Measurements from ENCODE around the gene FAF2.
A peak's percentile ranks its signal among the peaks of the same experiment; 100 is the strongest.

The FAF2 gene

GRCh38 chr5:176461349-176461748 lies 13.2 kb downstream of the FAF2 start:
- H2AFZ ChIP-seq (ENCODE audit: low read length, unreplicated experiment): no peak overlapping the region
- no peaks in the 10 kb centered on the region for H3K27me3 ChIP-seq (ENCODE audit: insufficient read depth, low read length)
- H3K4me1 ChIP-seq (ENCODE audit: control insufficient read depth, insufficient read depth, low read length, unreplicated experiment): peaks cover 16% of the 10 kb centered on the region
- H3K36me3 ChIP-seq (ENCODE audit: insufficient read depth, low read length): peaks cover 5% of the 10 kb centered on the region; the same call in 1 of the 2 replicates
- H3K4me3 ChIP-seq (ENCODE audit: low read depth, low read length): no peak overlapping the region
- H3K79me2 ChIP-seq (ENCODE audit: control insufficient read depth, insufficient read depth, low read length, unreplicated experiment): peaks cover 91% of the 10 kb centered on the region
- H3K27ac ChIP-seq (ENCODE audit: low read depth, low read length): no peak overlapping the region

GRCh38 chr5:176463113-176463764 lies 15.1 kb downstream of the FAF2 start:
- Histone ChIP-seq H3K4me3 (ENCODE audit: low read depth, low read length) (no peak overlapping the region), H3K27me3 (ENCODE audit: insufficient read depth, low read length) (no peaks in the 10 kb centered on the region), H3K4me1 (ENCODE audit: control insufficient read depth, insufficient read depth, low read length, unreplicated experiment) (peaks cover 21% of the 10 kb centered on the region), H2AFZ (ENCODE audit: low read length, unreplicated experiment) (no peak overlapping the region), H3K36me3 (ENCODE audit: insufficient read depth, low read length) (no peaks in the 10 kb centered on the region), H3K27ac (ENCODE audit: low read depth, low read length) (no peak overlapping the region), H3K79me2 (ENCODE audit: control insufficient read depth, insufficient read depth, low read length, unreplicated experiment) (peaks cover 90% of the 10 kb centered on the region)

GRCh38 chr5:176466245-176466871 lies 18.2 kb downstream of the FAF2 start:
- H3K36me3 ChIP-seq (ENCODE audit: insufficient read depth, low read length): peaks cover 4% of the 10 kb centered on the region; the same call in 1 of the 2 replicates
- H3K79me2 ChIP-seq (ENCODE audit: control insufficient read depth, insufficient read depth, low read length, unreplicated experiment): peaks cover 82% of the 10 kb centered on the region
- no peak overlapping the region for H2AFZ ChIP-seq (ENCODE audit: low read length, unreplicated experiment)
- peak overlapping the region; percentile 42 for H3K27ac ChIP-seq (ENCODE audit: low read depth, low read length)
- peak overlapping the region; percentile 35; the same call in 1 of the 2 replicates for H3K4me3 ChIP-seq (ENCODE audit: low read depth, low read length)
- peaks cover 16% of the 10 kb centered on the region for H3K4me1 ChIP-seq (ENCODE audit: control insufficient read depth, insufficient read depth, low read length, unreplicated experiment)
- no peaks in the 10 kb centered on the region for H3K27me3 ChIP-seq (ENCODE audit: insufficient read depth, low read length)

DNA sequence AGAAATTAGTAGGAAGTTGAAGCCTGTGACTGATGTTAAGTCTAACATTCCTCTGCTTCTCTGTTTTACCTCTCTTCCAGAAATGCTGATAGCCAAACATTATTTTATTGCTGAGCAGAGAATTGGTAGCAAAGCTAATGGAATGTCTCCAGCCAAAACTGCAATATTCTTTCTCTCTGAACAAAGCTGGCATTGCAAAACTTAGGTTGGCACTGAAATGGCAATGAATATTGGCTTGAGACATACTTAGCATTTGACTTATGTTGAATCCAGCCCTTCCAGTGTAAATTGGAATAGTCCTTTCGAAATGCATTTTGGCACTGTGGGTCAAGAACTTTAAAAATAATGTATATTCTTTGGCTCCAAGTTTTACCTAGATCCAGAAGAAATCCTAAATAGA lies 21.1 kb downstream of the FAF2 start:
- Histone ChIP-seq H3K27me3 (ENCODE audit: insufficient read depth, low read length) (no peaks in the 10 kb centered on the region), H3K36me3 (ENCODE audit: insufficient read depth, low read length) (peaks cover 4% of the 10 kb centered on the region; the same call in 1 of the 2 replicates)

DNA sequence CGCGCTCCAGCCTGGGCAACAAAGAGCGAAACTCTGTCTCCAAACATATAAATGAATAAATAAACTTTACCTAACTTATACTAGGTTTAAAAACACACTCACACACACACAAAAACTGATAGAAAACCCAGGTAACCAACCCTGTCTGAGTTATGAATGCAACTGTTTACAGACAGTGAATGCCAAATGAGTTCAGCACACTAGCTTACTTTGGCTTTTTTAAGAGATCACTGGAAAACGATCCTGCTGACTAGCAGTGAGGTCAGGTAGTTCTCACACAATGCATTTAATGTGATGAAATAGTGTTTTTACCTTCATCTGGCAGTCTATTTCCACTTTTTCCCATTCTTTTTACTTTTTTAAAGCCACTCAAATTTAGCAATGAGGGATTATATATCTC lies 22.4 kb downstream of the FAF2 start:
- H3K36me3 ChIP-seq (ENCODE audit: insufficient read depth, low read length): peaks cover 4% of the 10 kb centered on the region; the same call in 1 of the 2 replicates
- no peak overlapping the region for H3K4me3 ChIP-seq (ENCODE audit: low read depth, low read length)
- no peak overlapping the region for H2AFZ ChIP-seq (ENCODE audit: low read length, unreplicated experiment)
- H3K4me1 ChIP-seq (ENCODE audit: control insufficient read depth, insufficient read depth, low read length, unreplicated experiment): peaks cover 30% of the 10 kb centered on the region
- H3K79me2 ChIP-seq (ENCODE audit: control insufficient read depth, insufficient read depth, low read length, unreplicated experiment): peaks cover 71% of the 10 kb centered on the region
- H3K27ac ChIP-seq (ENCODE audit: low read depth, low read length): no peak overlapping the region
- no peaks in the 10 kb centered on the region for H3K27me3 ChIP-seq (ENCODE audit: insufficient read depth, low read length)

More for the DNA sequence above, 21.1 kb downstream of the FAF2 start:
- peaks cover 71% of the 10 kb centered on the region for H3K79me2 ChIP-seq (ENCODE audit: control insufficient read depth, insufficient read depth, low read length, unreplicated experiment)
- H3K4me3 ChIP-seq (ENCODE audit: low read depth, low read length): no peak overlapping the region
- H2AFZ ChIP-seq (ENCODE audit: low read length, unreplicated experiment): no peak overlapping the region
- H3K4me1 ChIP-seq (ENCODE audit: control insufficient read depth, insufficient read depth, low read length, unreplicated experiment): peaks cover 29% of the 10 kb centered on the region
- no peak overlapping the region for H3K27ac ChIP-seq (ENCODE audit: low read depth, low read length)

GRCh38 chr5:176471098-176471497 lies 22.9 kb downstream of the FAF2 start:
- H3K27me3 ChIP-seq (ENCODE audit: insufficient read depth, low read length): no peaks in the 10 kb centered on the region
- H2AFZ ChIP-seq (ENCODE audit: low read length, unreplicated experiment): no peak overlapping the region
- peaks cover 70% of the 10 kb centered on the region for H3K79me2 ChIP-seq (ENCODE audit: control insufficient read depth, insufficient read depth, low read length, unreplicated experiment)
- H3K4me1 ChIP-seq (ENCODE audit: control insufficient read depth, insufficient read depth, low read length, unreplicated experiment): peaks cover 25% of the 10 kb centered on the region
- H3K36me3 ChIP-seq (ENCODE audit: insufficient read depth, low read length): peaks cover 4% of the 10 kb centered on the region; the same call in 1 of the 2 replicates
- no peak overlapping the region for H3K27ac ChIP-seq (ENCODE audit: low read depth, low read length)
- no peak overlapping the region for H3K4me3 ChIP-seq (ENCODE audit: low read depth, low read length)

GRCh38 chr5:176473335-176474006 lies 25.3 kb downstream of the FAF2 start:
- no peaks in the 10 kb centered on the region for H3K27me3 ChIP-seq (ENCODE audit: insufficient read depth, low read length)
- no peak overlapping the region for H3K27ac ChIP-seq (ENCODE audit: low read depth, low read length)
- H2AFZ ChIP-seq (ENCODE audit: low read length, unreplicated experiment): no peak overlapping the region
- no peak overlapping the region for H3K4me3 ChIP-seq (ENCODE audit: low read depth, low read length)
- peaks cover 4% of the 10 kb centered on the region; the same call in 1 of the 2 replicates for H3K36me3 ChIP-seq (ENCODE audit: insufficient read depth, low read length)
- H3K79me2 ChIP-seq (ENCODE audit: control insufficient read depth, insufficient read depth, low read length, unreplicated experiment): peaks cover 66% of the 10 kb centered on the region
- H3K4me1 ChIP-seq (ENCODE audit: control insufficient read depth, insufficient read depth, low read length, unreplicated experiment): peaks cover 17% of the 10 kb centered on the region

DNA sequence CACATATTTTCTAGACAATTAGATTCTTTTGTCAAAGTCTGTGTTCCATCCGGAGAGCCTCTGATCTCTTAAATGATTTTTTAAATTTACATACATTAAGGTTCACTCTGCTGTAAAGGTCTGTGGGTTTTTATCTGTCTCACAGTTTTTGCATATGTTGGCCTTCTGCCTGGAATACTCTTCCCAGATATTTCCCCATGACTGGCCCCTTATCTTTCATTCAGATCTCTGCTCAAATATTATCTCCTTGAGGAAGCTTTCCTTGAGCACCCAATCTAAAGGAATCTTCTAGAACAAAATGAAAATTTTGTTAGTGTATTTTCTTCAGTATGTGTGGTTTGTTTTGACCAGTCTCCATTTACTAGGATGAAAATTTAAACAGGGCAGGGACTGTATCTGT lies 26.3 kb downstream of the FAF2 start:
- Histone ChIP-seq H3K27ac (ENCODE audit: low read depth, low read length) (no peak overlapping the region), H3K4me3 (ENCODE audit: low read depth, low read length) (no peak overlapping the region), H3K27me3 (ENCODE audit: insufficient read depth, low read length) (no peaks in the 10 kb centered on the region), H3K4me1 (ENCODE audit: control insufficient read depth, insufficient read depth, low read length, unreplicated experiment) (peaks cover 17% of the 10 kb centered on the region), H2AFZ (ENCODE audit: low read length, unreplicated experiment) (no peak overlapping the region), H3K36me3 (ENCODE audit: insufficient read depth, low read length) (peaks cover 8% of the 10 kb centered on the region), H3K79me2 (ENCODE audit: control insufficient read depth, insufficient read depth, low read length, unreplicated experiment) (peaks cover 69% of the 10 kb centered on the region)

- Histone ChIP-seq H3K27me3 (ENCODE audit: insufficient read depth, low read length) (no peaks in the 10 kb centered on the region), H3K36me3 (ENCODE audit: insufficient read depth, low read length) (peaks cover 23% of the 10 kb centered on the region), H3K4me3 (ENCODE audit: low read depth, low read length) (no peak overlapping the region), H3K79me2 (ENCODE audit: control insufficient read depth, insufficient read depth, low read length, unreplicated experiment) (peaks cover 28% of the 10 kb centered on the region), H2AFZ (ENCODE audit: low read length, unreplicated experiment) (no peak overlapping the region), H3K4me1 (ENCODE audit: control insufficient read depth, insufficient read depth, low read length, unreplicated experiment) (peaks cover 5% of the 10 kb centered on the region), H3K27ac (ENCODE audit: low read depth, low read length) (no peak overlapping the region)
Observed at GRCh38 chr5:176481711-176482110, 33.5 kb downstream of the FAF2 start.

- H2AFZ ChIP-seq (ENCODE audit: low read length, unreplicated experiment): no peak overlapping the region
- no peak overlapping the region for H3K4me3 ChIP-seq (ENCODE audit: low read depth, low read length)
- H3K4me1 ChIP-seq (ENCODE audit: control insufficient read depth, insufficient read depth, low read length, unreplicated experiment): peaks cover 5% of the 10 kb centered on the region
- H3K36me3 ChIP-seq (ENCODE audit: insufficient read depth, low read length): peaks cover 22% of the 10 kb centered on the region
- H3K27ac ChIP-seq (ENCODE audit: low read depth, low read length): no peak overlapping the region
- peaks cover 3% of the 10 kb centered on the region for H3K79me2 ChIP-seq (ENCODE audit: control insufficient read depth, insufficient read depth, low read length, unreplicated experiment)
- no peaks in the 10 kb centered on the region for H3K27me3 ChIP-seq (ENCODE audit: insufficient read depth, low read length)
Observed at GRCh38 chr5:176485176-176485575, 37.0 kb downstream of the FAF2 start.
